A549 (cell line): ENCODE data around the gene C1orf35.

Source experiments
- JUN ChIP-seq, 2 experiments: fragments of >200 bp; sonication (Bioruptor Twin); formaldehyde crosslinking; IDR thresholded peaks; 2 replicates in 1 of 2; 3 replicates in 1 of 2; pipeline ENCODE4 v1.6.1; 2016 to 2017
- TF ChIP-seq, protein P1 (sequence below): fragments of >200 bp; sonication (Bioruptor Twin); formaldehyde crosslinking; IDR thresholded peaks from 3 replicates; pipeline ENCODE4 v1.5.1; 2016
- TF ChIP-seq, protein P2 (sequence below): fragments of 450-650 bp; IDR thresholded peaks from 2 replicates; pipeline ENCODE4 v1.6.1; 2014; ENCODE audit warnings: antibody characterized with exemption

DNA sequence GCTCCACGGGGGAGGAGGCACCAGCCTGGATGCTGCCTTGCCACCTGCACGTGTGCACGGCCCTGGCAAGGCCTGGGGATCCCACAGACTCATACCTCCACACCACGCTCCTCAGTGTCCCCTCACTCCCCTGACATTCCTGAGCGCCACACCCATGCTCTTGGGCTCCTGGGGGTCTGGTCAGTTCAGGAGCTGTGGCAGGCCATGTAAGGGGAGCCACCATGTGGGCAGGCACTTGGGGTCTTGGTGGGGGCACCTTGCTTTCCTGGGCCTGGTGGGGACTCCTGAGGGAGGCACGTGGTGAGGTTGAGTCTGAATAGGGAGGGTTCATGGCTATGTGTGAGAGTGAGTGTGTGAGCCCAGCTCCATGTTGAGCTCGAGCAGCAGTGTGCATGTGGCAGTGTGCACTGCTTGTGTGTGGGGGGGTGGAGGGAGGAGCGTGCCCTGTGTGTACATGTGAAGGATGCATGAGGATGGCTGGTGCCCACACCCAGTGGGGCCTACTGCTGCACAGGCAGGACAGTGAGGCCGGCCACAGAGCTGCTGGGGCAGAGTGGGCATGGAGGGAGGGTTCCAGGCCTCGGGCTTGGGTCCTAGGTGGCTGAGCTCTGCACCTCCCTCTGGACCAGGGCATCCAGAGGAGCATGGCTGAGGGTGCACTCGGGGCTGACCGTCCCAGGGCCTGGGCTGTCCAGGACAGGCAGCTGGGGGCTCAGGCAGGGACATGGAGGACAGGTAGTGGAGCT lies 48.2 kb upstream of the C1orf35 start:
- no peak for TF ChIP-seq JUN (IDR thresholded peaks at IDR 0.05)
- TF ChIP-seq, protein P1, sequence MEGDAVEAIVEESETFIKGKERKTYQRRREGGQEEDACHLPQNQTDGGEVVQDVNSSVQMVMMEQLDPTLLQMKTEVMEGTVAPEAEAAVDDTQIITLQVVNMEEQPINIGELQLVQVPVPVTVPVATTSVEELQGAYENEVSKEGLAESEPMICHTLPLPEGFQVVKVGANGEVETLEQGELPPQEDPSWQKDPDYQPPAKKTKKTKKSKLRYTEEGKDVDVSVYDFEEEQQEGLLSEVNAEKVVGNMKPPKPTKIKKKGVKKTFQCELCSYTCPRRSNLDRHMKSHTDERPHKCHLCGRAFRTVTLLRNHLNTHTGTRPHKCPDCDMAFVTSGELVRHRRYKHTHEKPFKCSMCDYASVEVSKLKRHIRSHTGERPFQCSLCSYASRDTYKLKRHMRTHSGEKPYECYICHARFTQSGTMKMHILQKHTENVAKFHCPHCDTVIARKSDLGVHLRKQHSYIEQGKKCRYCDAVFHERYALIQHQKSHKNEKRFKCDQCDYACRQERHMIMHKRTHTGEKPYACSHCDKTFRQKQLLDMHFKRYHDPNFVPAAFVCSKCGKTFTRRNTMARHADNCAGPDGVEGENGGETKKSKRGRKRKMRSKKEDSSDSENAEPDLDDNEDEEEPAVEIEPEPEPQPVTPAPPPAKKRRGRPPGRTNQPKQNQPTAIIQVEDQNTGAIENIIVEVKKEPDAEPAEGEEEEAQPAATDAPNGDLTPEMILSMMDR: no peak
- TF ChIP-seq, protein P2, sequence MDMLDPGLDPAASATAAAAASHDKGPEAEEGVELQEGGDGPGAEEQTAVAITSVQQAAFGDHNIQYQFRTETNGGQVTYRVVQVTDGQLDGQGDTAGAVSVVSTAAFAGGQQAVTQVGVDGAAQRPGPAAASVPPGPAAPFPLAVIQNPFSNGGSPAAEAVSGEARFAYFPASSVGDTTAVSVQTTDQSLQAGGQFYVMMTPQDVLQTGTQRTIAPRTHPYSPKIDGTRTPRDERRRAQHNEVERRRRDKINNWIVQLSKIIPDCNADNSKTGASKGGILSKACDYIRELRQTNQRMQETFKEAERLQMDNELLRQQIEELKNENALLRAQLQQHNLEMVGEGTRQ: no peak
